Measurements from ENCODE around the gene ST3GAL4.

ST3GAL4 gene

DNA sequence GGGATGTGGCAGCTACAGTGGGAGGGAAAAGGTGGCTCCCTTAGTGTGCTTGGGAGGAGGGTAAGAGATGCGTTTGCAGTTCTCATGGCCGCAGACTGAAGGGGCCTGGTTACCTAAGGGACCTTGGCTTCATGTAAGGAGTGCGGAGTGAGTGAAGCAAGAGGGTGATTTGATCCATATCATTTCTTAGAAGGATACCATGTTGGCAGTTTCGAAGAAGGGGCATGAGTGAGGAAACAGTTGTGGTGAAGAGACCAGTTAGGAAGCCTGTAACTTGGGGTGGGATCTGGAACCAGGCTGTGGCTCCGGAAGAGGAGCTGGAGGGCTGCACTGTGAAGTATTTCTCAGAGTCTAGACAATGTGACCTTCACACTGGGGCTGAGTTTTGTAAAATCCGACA, 45.0 kb downstream of the ST3GAL4 start:
- H3K9ac ChIP-seq (ENCODE audit: low read depth, low read length, poor library complexity, severe bottlenecking), result no peak overlapping the region
- no peak for TF ChIP-seq EZH2phosphoT487 (IDR thresholded peaks at IDR 0.05; ENCODE audit: borderline replicate concordance)
- TF ChIP-seq, protein P1, sequence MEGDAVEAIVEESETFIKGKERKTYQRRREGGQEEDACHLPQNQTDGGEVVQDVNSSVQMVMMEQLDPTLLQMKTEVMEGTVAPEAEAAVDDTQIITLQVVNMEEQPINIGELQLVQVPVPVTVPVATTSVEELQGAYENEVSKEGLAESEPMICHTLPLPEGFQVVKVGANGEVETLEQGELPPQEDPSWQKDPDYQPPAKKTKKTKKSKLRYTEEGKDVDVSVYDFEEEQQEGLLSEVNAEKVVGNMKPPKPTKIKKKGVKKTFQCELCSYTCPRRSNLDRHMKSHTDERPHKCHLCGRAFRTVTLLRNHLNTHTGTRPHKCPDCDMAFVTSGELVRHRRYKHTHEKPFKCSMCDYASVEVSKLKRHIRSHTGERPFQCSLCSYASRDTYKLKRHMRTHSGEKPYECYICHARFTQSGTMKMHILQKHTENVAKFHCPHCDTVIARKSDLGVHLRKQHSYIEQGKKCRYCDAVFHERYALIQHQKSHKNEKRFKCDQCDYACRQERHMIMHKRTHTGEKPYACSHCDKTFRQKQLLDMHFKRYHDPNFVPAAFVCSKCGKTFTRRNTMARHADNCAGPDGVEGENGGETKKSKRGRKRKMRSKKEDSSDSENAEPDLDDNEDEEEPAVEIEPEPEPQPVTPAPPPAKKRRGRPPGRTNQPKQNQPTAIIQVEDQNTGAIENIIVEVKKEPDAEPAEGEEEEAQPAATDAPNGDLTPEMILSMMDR (conservative IDR thresholded peaks at IDR 0.05; ENCODE audit: low read length), result no peak
- no peaks in the 10 kb centered on the region for H3K4me1 ChIP-seq (ENCODE audit: insufficient read depth, low read length, poor library complexity, severe bottlenecking)
- H3K36me3 ChIP-seq (ENCODE audit: insufficient read depth, low read length), result peaks cover 5% of the 10 kb centered on the region; the same call in 1 of the 2 replicates
- H2AFZ ChIP-seq (ENCODE audit: low read length), result no peak overlapping the region
- peaks cover 91% of the 10 kb centered on the region for H3K79me2 ChIP-seq (ENCODE audit: insufficient read depth, low read length)
- no peaks in the 10 kb centered on the region for H3K9me3 ChIP-seq (ENCODE audit: insufficient read depth, low read depth, low read length)
- H3K27me3 ChIP-seq (ENCODE audit: insufficient read depth, low read length, poor library complexity, severe bottlenecking), result no peaks in the 10 kb centered on the region
- H3F3A ChIP-seq (ENCODE audit: low read depth), result no peaks in the 10 kb centered on the region
- H3K4me2 ChIP-seq (ENCODE audit: low read depth, low read length, poor library complexity, severe bottlenecking), result no peak overlapping the region
- peaks cover 3% of the 10 kb centered on the region for H4K20me1 ChIP-seq (ENCODE audit: insufficient read depth, low read length, poor library complexity, severe bottlenecking)
- H3K9me2 ChIP-seq (replicated peaks; ENCODE audit: low read depth, low read length), result no peaks in the 10 kb centered on the region
- H3K4me3 ChIP-seq (ENCODE audit: low read length, poor library complexity, severe bottlenecking), result no peak overlapping the region

- Histone ChIP-seq H3F3A (ENCODE audit: low read depth) (no peaks in the 10 kb centered on the region), H3K9ac (ENCODE audit: low read depth, low read length, poor library complexity, severe bottlenecking) (no peak overlapping the region), H3K9me2 (replicated peaks; ENCODE audit: low read depth, low read length) (no peaks in the 10 kb centered on the region), H3K4me2 (ENCODE audit: low read depth, low read length, poor library complexity, severe bottlenecking) (no peak overlapping the region), H4K20me1 (ENCODE audit: insufficient read depth, low read length, poor library complexity, severe bottlenecking) (peaks cover 4% of the 10 kb centered on the region), H2AFZ (ENCODE audit: low read length) (no peak overlapping the region), H3K36me3 (ENCODE audit: insufficient read depth, low read length) (peaks cover 26% of the 10 kb centered on the region; the same call in 1 of the 2 replicates), H3K4me3 (ENCODE audit: low read length, poor library complexity, severe bottlenecking) (no peak overlapping the region), H3K79me2 (ENCODE audit: insufficient read depth, low read length) (peaks cover 72% of the 10 kb centered on the region; the same call in 1 of the 2 replicates), H3K27me3 (ENCODE audit: insufficient read depth, low read length, poor library complexity, severe bottlenecking) (no peaks in the 10 kb centered on the region), H3K9me3 (ENCODE audit: insufficient read depth, low read depth, low read length) (no peaks in the 10 kb centered on the region), H3K4me1 (ENCODE audit: insufficient read depth, low read length, poor library complexity, severe bottlenecking) (no peaks in the 10 kb centered on the region)
- TF ChIP-seq EZH2phosphoT487 (IDR thresholded peaks at IDR 0.05; ENCODE audit: borderline replicate concordance), result no peak
Observed at GRCh38 chr11:126403022-126403581, 47.6 kb downstream of the ST3GAL4 start.

GRCh38 chr11:126403658-126404057, 48.2 kb downstream of the ST3GAL4 start:
- Histone ChIP-seq H3K4me2 (ENCODE audit: low read depth, low read length, poor library complexity, severe bottlenecking) (no peak overlapping the region), H3K36me3 (ENCODE audit: insufficient read depth, low read length) (peaks cover 31% of the 10 kb centered on the region; the same call in 1 of the 2 replicates), H3K4me1 (ENCODE audit: insufficient read depth, low read length, poor library complexity, severe bottlenecking) (no peaks in the 10 kb centered on the region), H3K9ac (ENCODE audit: low read depth, low read length, poor library complexity, severe bottlenecking) (no peak overlapping the region), H3K9me2 (replicated peaks; ENCODE audit: low read depth, low read length) (no peaks in the 10 kb centered on the region), H3K79me2 (ENCODE audit: insufficient read depth, low read length) (peaks cover 67% of the 10 kb centered on the region; the same call in 1 of the 2 replicates), H3K4me3 (ENCODE audit: low read length, poor library complexity, severe bottlenecking) (no peak overlapping the region), H3F3A (ENCODE audit: low read depth) (no peaks in the 10 kb centered on the region), H3K27me3 (ENCODE audit: insufficient read depth, low read length, poor library complexity, severe bottlenecking) (no peaks in the 10 kb centered on the region), H4K20me1 (ENCODE audit: insufficient read depth, low read length, poor library complexity, severe bottlenecking) (peaks cover 4% of the 10 kb centered on the region), H3K9me3 (ENCODE audit: insufficient read depth, low read depth, low read length) (no peaks in the 10 kb centered on the region), H2AFZ (ENCODE audit: low read length) (no peak overlapping the region)
- no peak for TF ChIP-seq EZH2phosphoT487 (IDR thresholded peaks at IDR 0.05; ENCODE audit: borderline replicate concordance)
- TF ChIP-seq, protein P1 (conservative IDR thresholded peaks at IDR 0.05; ENCODE audit: low read length), result no peak

DNA sequence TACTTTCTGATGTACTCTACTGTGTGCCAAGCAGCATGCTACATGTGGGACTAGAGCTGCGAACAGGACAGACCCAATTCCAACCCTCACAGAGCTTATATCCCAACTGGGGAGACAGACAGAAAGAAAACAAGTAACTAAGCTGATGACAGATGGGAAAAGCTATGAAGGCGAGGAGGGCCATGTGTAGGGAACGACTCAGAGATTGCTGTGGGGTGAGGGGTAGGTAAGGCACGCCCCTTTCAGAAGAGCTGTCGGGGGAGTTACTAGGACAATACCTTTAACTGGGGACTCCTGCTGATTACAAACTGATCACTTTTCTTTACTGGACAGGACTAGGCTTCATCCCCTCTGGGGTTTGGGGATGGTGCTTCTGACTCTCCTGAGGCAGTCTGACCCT, 48.9 kb downstream of the ST3GAL4 start:
- Histone ChIP-seq H3K9me2 (replicated peaks; ENCODE audit: low read depth, low read length) (no peaks in the 10 kb centered on the region), H3K4me1 (ENCODE audit: insufficient read depth, low read length, poor library complexity, severe bottlenecking) (no peaks in the 10 kb centered on the region), H3K4me3 (ENCODE audit: low read length, poor library complexity, severe bottlenecking) (no peak overlapping the region), H3K4me2 (ENCODE audit: low read depth, low read length, poor library complexity, severe bottlenecking) (no peak overlapping the region), H2AFZ (ENCODE audit: low read length) (no peak overlapping the region), H3F3A (ENCODE audit: low read depth) (no peaks in the 10 kb centered on the region), H3K9ac (ENCODE audit: low read depth, low read length, poor library complexity, severe bottlenecking) (no peak overlapping the region), H3K79me2 (ENCODE audit: insufficient read depth, low read length) (peaks cover 62% of the 10 kb centered on the region; the same call in 1 of the 2 replicates), H3K9me3 (ENCODE audit: insufficient read depth, low read depth, low read length) (no peaks in the 10 kb centered on the region), H3K27me3 (ENCODE audit: insufficient read depth, low read length, poor library complexity, severe bottlenecking) (no peaks in the 10 kb centered on the region), H3K36me3 (ENCODE audit: insufficient read depth, low read length) (peaks cover 38% of the 10 kb centered on the region; the same call in 1 of the 2 replicates), H4K20me1 (ENCODE audit: insufficient read depth, low read length, poor library complexity, severe bottlenecking) (peaks cover 4% of the 10 kb centered on the region)
- no peak for TF ChIP-seq EZH2phosphoT487 (IDR thresholded peaks at IDR 0.05; ENCODE audit: borderline replicate concordance)
- TF ChIP-seq, protein P1 (conservative IDR thresholded peaks at IDR 0.05; ENCODE audit: low read length), result no peak
